ENCODE data around the gene CENPO.

DNA sequence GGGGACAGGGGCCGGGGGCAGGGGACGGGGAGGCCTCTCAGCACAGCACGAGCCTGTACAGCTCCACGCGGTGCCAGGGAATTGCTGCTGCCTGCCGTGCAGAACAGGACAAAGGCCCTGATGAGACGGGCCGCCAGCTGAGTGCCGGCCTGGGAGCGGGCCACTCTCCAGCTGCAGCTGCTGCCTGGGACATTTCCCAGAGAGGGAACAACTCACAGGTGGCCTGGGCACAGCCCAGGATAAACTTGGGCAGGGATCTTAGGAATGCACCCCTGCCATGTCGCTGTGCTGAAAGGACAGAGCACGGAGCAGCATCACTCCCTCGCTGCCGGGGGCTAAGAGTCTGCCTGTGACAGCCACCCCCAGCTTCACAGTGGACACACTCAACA lies 38.8 kb downstream of the CENPO start:
- TF ChIP-seq, protein P1, sequence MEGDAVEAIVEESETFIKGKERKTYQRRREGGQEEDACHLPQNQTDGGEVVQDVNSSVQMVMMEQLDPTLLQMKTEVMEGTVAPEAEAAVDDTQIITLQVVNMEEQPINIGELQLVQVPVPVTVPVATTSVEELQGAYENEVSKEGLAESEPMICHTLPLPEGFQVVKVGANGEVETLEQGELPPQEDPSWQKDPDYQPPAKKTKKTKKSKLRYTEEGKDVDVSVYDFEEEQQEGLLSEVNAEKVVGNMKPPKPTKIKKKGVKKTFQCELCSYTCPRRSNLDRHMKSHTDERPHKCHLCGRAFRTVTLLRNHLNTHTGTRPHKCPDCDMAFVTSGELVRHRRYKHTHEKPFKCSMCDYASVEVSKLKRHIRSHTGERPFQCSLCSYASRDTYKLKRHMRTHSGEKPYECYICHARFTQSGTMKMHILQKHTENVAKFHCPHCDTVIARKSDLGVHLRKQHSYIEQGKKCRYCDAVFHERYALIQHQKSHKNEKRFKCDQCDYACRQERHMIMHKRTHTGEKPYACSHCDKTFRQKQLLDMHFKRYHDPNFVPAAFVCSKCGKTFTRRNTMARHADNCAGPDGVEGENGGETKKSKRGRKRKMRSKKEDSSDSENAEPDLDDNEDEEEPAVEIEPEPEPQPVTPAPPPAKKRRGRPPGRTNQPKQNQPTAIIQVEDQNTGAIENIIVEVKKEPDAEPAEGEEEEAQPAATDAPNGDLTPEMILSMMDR (IDR thresholded peaks at IDR 0.05; ENCODE audit: low read depth, low read length) = no peak
- TF ChIP-seq EZH2phosphoT487 (IDR thresholded peaks at IDR 0.05; ENCODE audit: low read depth) = no peak

Measured in OCI-LY3 (cell line).